Measurements from ENCODE around the gene CFI.

- TF ChIP-seq CTCF (IDR thresholded peaks at IDR 0.05): no peak
- no peak for TF ChIP-seq POLR2AphosphoS5 (IDR thresholded peaks at IDR 0.05)
- TF ChIP-seq POLR2A (IDR thresholded peaks at IDR 0.05): no peak
Measured at GRCh38 chr4:109850601-109851000, 48.8 kb upstream of the CFI start.
